ENCODE measurements around the gene EGFL7. TPM values are rescaled to one million over a fixed set of nuclear protein-coding genes. Genes with fewer than 3 reads are reported as not detected.
A peak's percentile ranks its signal among the peaks of the same experiment; 100 is the strongest.

The EGFL7 gene
- total RNA-seq, 1 experiment from 2014 or later, result 31.8 TPM

DNA sequence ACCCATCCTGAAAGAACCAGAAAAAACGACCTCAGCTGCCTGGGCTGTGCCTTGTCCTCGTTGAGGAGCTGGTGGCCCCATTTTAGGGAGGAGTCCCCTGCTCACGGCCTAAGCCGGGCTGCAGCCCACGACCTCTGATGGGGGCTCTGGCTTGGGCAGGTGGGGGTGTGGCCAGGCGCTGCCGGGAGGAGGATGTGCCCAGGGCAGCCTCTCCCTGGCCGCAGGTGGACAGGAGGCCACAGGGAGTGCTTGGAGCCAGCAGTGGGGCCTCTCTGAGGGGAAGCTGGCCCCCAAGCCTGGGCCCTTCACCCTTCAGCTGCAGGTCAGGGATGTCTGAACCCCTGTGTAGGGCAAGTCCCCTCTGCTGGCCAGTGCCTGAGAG is 52.2 kb downstream of the EGFL7 start:
- DNase-seq (ENCODE audit: low read depth), result no peak

DNA sequence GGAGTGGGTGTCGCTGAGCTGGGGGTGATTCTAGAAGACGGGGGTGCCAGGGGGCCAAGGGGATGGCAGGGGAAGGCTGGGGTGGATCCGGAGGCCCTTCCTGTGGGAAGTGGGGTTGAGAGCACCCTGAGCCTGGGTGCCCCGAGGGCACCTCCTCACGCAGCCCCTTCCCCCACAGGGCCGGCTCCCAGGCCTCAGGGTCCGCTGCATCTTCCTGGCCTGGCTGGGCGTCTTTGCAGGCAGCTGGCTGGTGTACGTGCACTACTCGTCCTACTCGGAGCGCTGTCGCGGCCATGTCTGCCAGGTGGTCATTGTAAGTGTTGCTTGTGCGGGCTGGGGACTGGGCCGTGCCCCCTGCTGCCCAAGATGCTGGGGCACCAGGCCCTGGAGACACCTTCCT is 54.7 kb downstream of the EGFL7 start:
- DNase-seq (ENCODE audit: low read depth), result no peak

DNA sequence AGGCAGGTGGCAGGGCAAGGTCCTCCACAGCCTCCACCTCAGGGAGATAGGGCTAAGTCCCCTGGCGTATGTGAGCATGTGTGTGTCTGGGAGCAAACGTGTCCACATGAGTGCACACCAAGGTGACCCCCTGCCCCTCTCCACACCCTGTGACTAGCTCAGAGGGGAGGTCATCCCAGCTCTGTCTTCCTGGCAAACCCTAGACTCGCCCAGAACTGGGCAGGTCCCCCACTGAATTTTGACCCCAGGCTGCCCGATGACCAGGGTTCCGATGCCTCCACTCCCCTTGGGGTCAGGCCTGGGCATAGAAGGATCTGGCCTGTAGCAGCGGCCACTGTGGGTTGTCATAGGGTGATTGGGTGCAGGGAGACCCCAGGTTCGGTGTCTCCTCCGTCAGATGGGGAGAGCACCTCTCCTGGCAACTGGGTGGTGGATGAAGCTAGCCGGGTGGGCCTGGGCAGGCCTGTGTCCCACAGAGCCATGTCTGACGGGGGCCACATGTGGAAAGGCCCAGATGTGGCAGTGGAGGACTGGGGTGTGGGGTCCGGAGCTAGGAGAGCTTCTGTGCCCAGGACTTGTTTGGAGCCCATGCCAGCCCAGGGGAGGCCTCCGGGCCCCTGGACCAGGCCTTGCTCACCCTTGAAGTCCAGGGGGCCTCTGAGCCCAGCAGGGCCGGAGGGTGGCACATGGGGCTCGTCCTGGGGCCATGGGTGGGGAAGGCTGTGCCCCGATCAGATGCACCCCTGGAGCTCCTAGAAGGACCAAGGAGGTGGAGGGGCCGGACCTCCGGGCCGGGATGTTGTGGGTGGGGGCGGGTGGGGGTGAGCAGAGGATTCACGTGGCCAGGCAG is 55.9 kb downstream of the EGFL7 start:
- no peak for DNase-seq (ENCODE audit: low read depth)

DNA sequence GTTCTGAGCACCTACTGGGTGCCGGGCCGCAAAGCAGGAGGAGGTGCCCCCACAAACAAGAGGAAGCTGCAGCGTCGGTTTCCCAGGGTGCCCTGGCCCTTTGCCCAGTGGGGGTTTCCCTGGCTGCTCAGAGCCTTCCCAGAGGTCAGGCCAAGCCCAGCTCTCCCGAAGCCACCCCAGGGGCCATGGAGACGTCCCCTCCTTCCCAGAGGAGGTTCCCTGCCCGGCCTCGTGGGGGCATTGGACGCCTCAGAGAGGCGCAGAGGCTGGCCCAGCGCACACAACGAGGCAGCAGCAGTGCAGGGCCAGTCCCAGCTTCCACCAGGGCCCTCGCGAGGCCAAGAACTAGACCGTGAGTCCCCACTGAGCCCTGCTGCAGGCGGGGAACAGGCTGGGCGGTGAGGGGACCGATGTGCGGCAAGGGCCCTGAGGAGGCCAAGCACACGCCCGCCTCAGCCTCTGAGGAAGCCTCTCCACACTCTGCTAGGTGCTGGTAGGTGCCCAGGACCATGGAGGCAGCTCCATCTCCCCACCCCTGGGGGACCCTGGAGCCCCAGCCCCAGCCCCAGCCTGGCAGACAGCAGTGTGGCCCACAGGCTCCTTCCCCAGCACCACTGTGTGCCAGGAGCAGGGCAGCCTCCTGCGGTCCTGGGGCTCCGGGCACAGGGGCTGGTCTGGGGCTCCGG is 56.6 kb downstream of the EGFL7 start:
- DNase-seq (ENCODE audit: low read depth), result no peak

DNA sequence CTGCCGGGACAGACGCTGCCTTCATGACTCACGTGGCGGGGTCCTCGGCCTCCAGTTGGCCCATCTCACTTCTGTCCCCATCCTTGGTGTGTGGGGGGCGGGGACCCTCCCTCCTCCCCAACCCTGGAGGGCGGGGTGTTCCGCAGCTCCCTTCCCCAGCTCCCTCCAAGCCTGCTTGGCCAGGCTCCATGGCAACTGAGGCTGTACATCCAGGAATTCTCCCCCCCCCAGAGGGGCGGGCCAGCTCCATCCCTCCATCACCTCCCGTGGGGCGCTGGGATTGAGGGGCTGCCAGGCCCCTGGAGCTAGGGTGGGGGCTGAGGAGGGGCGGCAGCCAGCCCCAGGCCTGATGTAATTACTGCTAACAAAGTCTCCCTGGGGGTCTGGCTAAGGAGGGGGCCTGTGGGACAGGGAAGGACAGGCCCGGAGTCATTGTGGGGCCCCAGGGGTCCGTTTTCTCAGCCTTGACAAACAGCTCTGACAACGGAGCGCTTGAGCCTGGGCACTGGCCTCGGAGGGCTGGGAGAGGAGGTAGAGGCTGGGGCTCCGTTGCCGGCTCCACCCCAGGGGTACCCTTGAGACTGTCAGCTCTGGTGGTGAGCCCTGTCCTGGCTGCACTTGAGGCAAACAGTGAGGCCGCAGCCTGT is 57.7 kb downstream of the EGFL7 start:
- DNase-seq (ENCODE audit: low read depth), result no peak

DNA sequence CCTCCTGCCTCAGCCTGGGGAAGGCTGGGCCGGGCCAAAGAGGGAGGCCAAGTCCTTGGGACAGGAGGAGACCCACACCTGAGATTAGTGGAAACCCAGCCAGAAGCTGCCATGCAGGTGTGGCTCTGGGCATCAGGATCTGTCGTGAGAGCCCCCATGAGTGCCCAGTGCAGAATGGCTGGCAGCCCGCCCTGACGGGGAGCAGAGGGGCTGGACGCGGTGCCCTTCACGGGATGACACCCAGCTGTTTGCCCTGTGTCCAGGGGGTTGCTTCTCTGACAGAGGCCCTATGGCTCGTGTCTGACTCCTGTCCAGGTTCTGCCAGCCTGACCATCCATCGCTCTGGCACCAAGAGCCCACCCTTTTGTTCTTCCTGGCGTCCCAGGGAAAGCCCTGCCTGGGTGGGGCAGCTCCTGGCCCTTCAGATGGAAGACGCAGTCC is 58.2 kb downstream of the EGFL7 start:
- no peak for DNase-seq (ENCODE audit: low read depth)

DNA sequence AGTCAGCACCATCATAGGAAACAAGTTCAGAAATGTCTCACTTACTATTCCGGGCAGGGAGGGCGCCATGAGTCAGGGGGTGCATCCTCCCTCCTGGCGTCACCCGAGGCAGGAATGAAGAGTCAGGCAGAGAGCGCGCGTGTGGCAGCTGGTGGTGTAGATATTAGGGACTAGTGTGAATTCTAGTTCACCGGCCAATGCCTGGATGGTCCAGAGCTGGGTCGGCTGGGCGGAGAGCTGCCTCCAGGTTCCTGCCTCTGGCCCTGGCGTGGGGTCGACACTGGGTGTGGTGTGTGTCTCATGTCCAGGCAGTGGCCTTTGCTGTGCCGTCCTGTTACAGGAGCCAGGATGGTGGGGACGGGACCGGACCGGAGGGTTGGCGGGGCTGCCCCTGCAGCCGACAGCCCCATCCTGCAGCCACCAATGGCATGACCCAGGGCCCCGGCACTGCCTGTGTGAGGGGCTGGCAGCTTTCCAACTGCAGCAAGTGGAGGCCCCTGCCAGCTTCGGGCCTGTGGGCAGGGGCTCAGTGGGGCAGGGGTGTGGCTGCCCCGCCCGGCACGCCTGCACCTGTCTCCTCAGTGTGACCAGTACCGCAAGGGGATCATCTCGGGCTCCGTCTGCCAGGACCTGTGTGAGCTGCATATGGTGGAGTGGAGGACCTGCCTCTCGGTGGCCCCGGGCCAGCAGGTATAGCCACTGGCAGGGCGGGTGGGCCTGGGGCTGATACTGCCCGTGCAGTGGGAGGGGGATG is 58.8 kb downstream of the EGFL7 start:
- DNase-seq (ENCODE audit: low read depth), result peak; percentile 82

Small RNA genes lying within 50 kb of the gene (small RNA-seq; reads per million reads assigned to genes)
- 2.6 reads per million, percentile 85 among the genes with 10 or more reads in this experiment for gene MIR126

Other genes with a start within 250 kb of the EGFL7 start
- 12.1 and 16.6 TPM in 2 replicates for gene INPP5E, start 223.1 kb upstream of the EGFL7 start, total RNA-seq (2014; rRNA removed; shearing (Covaris generic))
- 18.1 and 22.7 TPM in 2 replicates for gene SEC16A, start 179.9 kb upstream of the EGFL7 start, total RNA-seq (2014; rRNA removed; shearing (Covaris generic))
- 11.4 and 13.7 TPM in 2 replicates for gene NOTCH1, start 116.9 kb upstream of the EGFL7 start, total RNA-seq (2014; rRNA removed; shearing (Covaris generic))
- 56.0 and 73.5 TPM in 2 replicates for gene AGPAT2, start 24.5 kb downstream of the EGFL7 start, total RNA-seq (2014; rRNA removed; shearing (Covaris generic))
- 2.4 and 4.5 TPM in 2 replicates for gene DIPK1B, start 49.7 kb downstream of the EGFL7 start, total RNA-seq (2014; rRNA removed; shearing (Covaris generic))
- not detected in 2 replicates for gene LCN10, start 80.0 kb downstream of the EGFL7 start, total RNA-seq (2014; rRNA removed; shearing (Covaris generic))
- not detected in 2 replicates for gene LCN6, start 85.6 kb downstream of the EGFL7 start, total RNA-seq (2014; rRNA removed; shearing (Covaris generic))
- gene LCN8, start 95.3 kb downstream of the EGFL7 start, total RNA-seq (2014; rRNA removed; shearing (Covaris generic)), result not detected in 2 replicates
- not detected in 2 replicates for gene LCN15, start 101.6 kb downstream of the EGFL7 start, total RNA-seq (2014; rRNA removed; shearing (Covaris generic))
- gene TMEM141, start 128.4 kb downstream of the EGFL7 start, total RNA-seq (2014; rRNA removed; shearing (Covaris generic)), result 52.5 and 71.5 TPM in 2 replicates
- not detected in 2 replicates for gene CCDC183, start 133.4 kb downstream of the EGFL7 start, total RNA-seq (2014; rRNA removed; shearing (Covaris generic))
- gene RABL6, start 145.0 kb downstream of the EGFL7 start, total RNA-seq (2014; rRNA removed; shearing (Covaris generic)), result 87.9 and 90.9 TPM in 2 replicates
- gene AJM1, start 179.6 kb downstream of the EGFL7 start, total RNA-seq (2014; rRNA removed; shearing (Covaris generic)), result 0.87 and 1.5 TPM in 2 replicates
- gene PHPT1, start 186.5 kb downstream of the EGFL7 start, total RNA-seq (2014; rRNA removed; shearing (Covaris generic)), result 124 and 165 TPM in 2 replicates
- 5.5 and 7.4 TPM in 2 replicates for gene MAMDC4, start 189.4 kb downstream of the EGFL7 start, total RNA-seq (2014; rRNA removed; shearing (Covaris generic))
- 301 and 357 TPM in 2 replicates for gene EDF1, start 203.4 kb downstream of the EGFL7 start, total RNA-seq (2014; rRNA removed; shearing (Covaris generic))
- 16.9 and 18.5 TPM in 2 replicates for gene TRAF2, start 223.6 kb downstream of the EGFL7 start, total RNA-seq (2014; rRNA removed; shearing (Covaris generic))

Measured in HT1080 (cell line).